Heart left ventricle (tissue), 16 donors: ENCODE data around the gene FOXRED2. TPM values are rescaled to one million over a fixed set of nuclear protein-coding genes. Genes with fewer than 3 reads are reported as not detected.

Source experiments
- ATAC-seq, 4 donors: fragments of 200-7000 bp; cut with Tn5 transposase; one replicate each; pipeline ENCODE4 v1.9.1; 2020 to 2022; ENCODE audit warnings: moderate library complexity in 4 of 4, mild to moderate bottlenecking in 3 of 4, moderate number of reproducible peaks in 1 of 4
- DNase-seq, 5 donors: peaks; one replicate each; pipeline ENCODE4 v3.0.0-alpha.2; 2020
- H3K27ac ChIP-seq, 12 donors: fragments of 200-600 bp; sonication (generic) in 4 of 12; one replicate each; pipeline versions ENCODE4 v1.5.0 to v1.8.0; 2016 to 2022; ENCODE audit warnings: mild to moderate bottlenecking in 2 of 12
- H3K27me3 ChIP-seq, 9 donors: fragments of 200-600 bp; sonication (generic) in 2 of 9; one replicate each; pipeline versions ENCODE4 v1.5.1 to v1.8.0; 2016 to 2022; ENCODE audit warnings: mild to moderate bottlenecking in 3 of 9
- H3K36me3 ChIP-seq, 9 donors: fragments of 200-600 bp; sonication (generic) in 2 of 9; one replicate each; pipeline versions ENCODE4 v1.5.0 to v1.8.0; 2018 to 2022; ENCODE audit warnings: mild to moderate bottlenecking in 2 of 9
- H3K4me1 ChIP-seq, 12 donors: fragments of 200-600 bp; sonication (generic) in 4 of 12; one replicate each; pipeline versions ENCODE4 v1.5.0 to v1.8.0; 2016 to 2022; ENCODE audit warnings: mild to moderate bottlenecking in 3 of 12
- H3K4me3 ChIP-seq, 12 donors: fragments of 200-600 bp; sonication (generic) in 4 of 12; one replicate each; pipeline versions ENCODE4 v1.5.0 to v1.8.0; 2017 to 2022; ENCODE audit warnings: mild to moderate bottlenecking in 9 of 12, moderate library complexity in 4 of 12
- H3K9me3 ChIP-seq, 12 donors: fragments of 200-600 bp; sonication (generic) in 4 of 12; one replicate each; pipeline versions ENCODE4 v1.5.0 to v1.8.0; 2016 to 2022; ENCODE audit warnings: mild to moderate bottlenecking in 1 of 12
- CTCF ChIP-seq, 12 donors: fragments of 200-600 bp; sonication (generic) in 4 of 12; IDR thresholded peaks; one replicate each; pipeline versions ENCODE4 v1.5.0 to v1.8.0; 2018 to 2022; ENCODE audit warnings: antibody characterized with exemption in 12 of 12, mild to moderate bottlenecking in 5 of 12
- POLR2A ChIP-seq, 2 donors: fragments of 450-650 bp; IDR thresholded peaks; one replicate each; pipeline ENCODE4 v1.6.1; 2017; ENCODE audit warnings: antibody characterized with exemption in 2 of 2, mild to moderate bottlenecking in 2 of 2, moderate library complexity in 2 of 2
- WGBS, 4 donors: extraction: QIAGEN DNeasy Blood & Tissue Kit in 2 of 4; methylation state at CpG; one replicate each; pipeline versions ENCODE4 v1.1.5 to v1.1.7; 2013 to 2018; 5-methylcytosine and 5-hydroxymethylcytosine counted together
- intact Hi-C, 10 donors: fragments of 100-400 bp; cut with DNase I; formaldehyde crosslinking; loops; one replicate each; pipeline versions ENCODE4 v1.11.1 to v1.14.2; 2022
- polyA plus RNA-seq, 2 donors: library from polyadenylated mRNA; stranded (reverse); fragments of 200-250 nt; gene quantifications; one replicate each; pipeline ENCODE4 v1.2.3, GENCODE V29; 2013
- total RNA-seq, 9 donors: library from RNA; depleted of rRNA in 2 of 9; stranded (reverse); fragments of >200 nt in 2 of 9; fragmentation: NEBNext Ultra II Directional in 3 of 9; extraction: Animal tissue kit (Norgen Biotek cat#: 25700) in 3 of 9; gene quantifications; one replicate each; pipeline versions ENCODE4 v1.1.0 to v1.2.4, GENCODE V29; 2016 to 2023
- donor health status: ischemic (EF 13 %, LVEDD 7.1; RV severe dilation, severe dysfunction).
- donor health status: healthy with polysubstance abuse.
- donor health status: DM: no; HTN: yes; CAD: no.
- donor health status: DM: no; HTN: no; CAD: no.
- donor health status: ischemic (EF 25% LVEDD 6.9; RV normal size, moderate dysfunction).
- donor health status: ischemic (EF 25% LVEDD 5.7; RV mildly dilated, moderate dysfunction).
- donor health status: healthy.
- donor health status: DM: yes; HTN: yes; CAD: no.
- donor health status: ischemic (EF 35%, LVEDD 5.7; RV mildly dilated, moderate dysfunction).
- donor health status: nonischemic (EF 11% LVEDD 7.7; RV severe dilation, severe dysfunction).
- donor health status: DM: yes; HTN: yes; CAD: no.
- donor health status: PGD.
- donor health status: ischemic (EF 29% LVEDD 5.4; RV normal size, mild dysfunction).
- donor health status: nonischemic (EF 23%, LVEDD 6.1; RV moderate dilation, normal function).

The FOXRED2 gene
- total and polyA plus RNA-seq, 11 donors = 3.5 to 12.1 (median 6.9) TPM

- no peaks in the 10 kb centered on the region for H3K9me3 ChIP-seq
- 9 to 13% (median 10%) methylated on average over 9 of the region's 9 CpGs for WGBS, 4 donors
- no peak for ATAC-seq
- H3K4me3 ChIP-seq = peak overlapping the region; percentile 32 to 89 (median 76)
- TF ChIP-seq CTCF (IDR thresholded peaks at IDR 0.05) (no peak), POLR2A (IDR thresholded peaks at IDR 0.05) (no peak)
- H3K27me3 ChIP-seq = no peaks in the 10 kb centered on the region
- peaks cover 0 to 28% (median 14%) of the 10 kb centered on the region in 12 donors for H3K4me1 ChIP-seq
- intact Hi-C loops = loop anchor here in 5 of 10 donors (10.0 kb wide), 2 partner anchors 286 to 336 kb away; no protein-coding TSS in a partner anchor
- H3K36me3 ChIP-seq = peaks cover 0 to 47% (median 44%) of the 10 kb centered on the region in 9 donors
- no peak for DNase-seq
- H3K27ac ChIP-seq = peak overlapping the region; percentile 97 to 100 (median 99)
Observed at GRCh38 chr22:36480941-36481392, 25.9 kb downstream of the FOXRED2 start.

GRCh38 chr22:36478966-36479365 is 27.9 kb downstream of the FOXRED2 start:
- Histone ChIP-seq H3K27me3 (no peaks in the 10 kb centered on the region), H3K36me3 (peaks cover 0 to 67% (median 64%) of the 10 kb centered on the region in 9 donors), H3K4me1 (peaks cover 0 to 36% (median 22%) of the 10 kb centered on the region in 12 donors), H3K9me3 (no peaks in the 10 kb centered on the region), H3K4me3 (no peak overlapping the region), H3K27ac (peak overlapping the region in 1 of 12 donors; percentile 41)
- WGBS, 4 donors = 91 to 98% (median 96%) methylated on average over 4 of the region's 4 CpGs
- ATAC-seq = no peak
- TF ChIP-seq CTCF (IDR thresholded peaks at IDR 0.05) (no peak), POLR2A (IDR thresholded peaks at IDR 0.05) (no peak)
- intact Hi-C loops = no loop called here
- no peak for DNase-seq

GRCh38 chr22:36475341-36475740 is 31.5 kb downstream of the FOXRED2 start:
- no peaks in the 10 kb centered on the region for H3K9me3 ChIP-seq
- intact Hi-C loops = no loop called here
- no peak for ATAC-seq
- DNase-seq = no peak
- H3K27ac ChIP-seq = peak overlapping the region in 9 of 12 donors; percentile 12 to 97 (median 50)
- H3K4me1 ChIP-seq = peaks cover 0 to 28% (median 18%) of the 10 kb centered on the region in 12 donors
- peaks cover 0 to 98% (median 90%) of the 10 kb centered on the region in 9 donors for H3K36me3 ChIP-seq
- no peak overlapping the region for H3K4me3 ChIP-seq
- WGBS, 4 donors = 95 to 97% (median 97%) methylated on average over 6 of the region's 6 CpGs
- no peaks in the 10 kb centered on the region for H3K27me3 ChIP-seq
- TF ChIP-seq CTCF (IDR thresholded peaks at IDR 0.05) (no peak), POLR2A (IDR thresholded peaks at IDR 0.05) (no peak)

GRCh38 chr22:36472689-36473088 is 34.2 kb downstream of the FOXRED2 start:
- H3K4me1 ChIP-seq = peaks cover 0 to 46% (median 38%) of the 10 kb centered on the region in 12 donors
- H3K4me3 ChIP-seq = no peak overlapping the region
- WGBS, 4 donors = 75 to 87% (median 84%) methylated on average over 12 to 13 of the region's 13 CpGs
- H3K9me3 ChIP-seq = no peaks in the 10 kb centered on the region
- H3K36me3 ChIP-seq = peaks cover 0 to 72% (median 68%) of the 10 kb centered on the region in 9 donors
- peak overlapping the region in 1 of 12 donors; percentile 97 for H3K27ac ChIP-seq
- ATAC-seq (no peak), DNase-seq (no peak)
- TF ChIP-seq CTCF (IDR thresholded peaks at IDR 0.05) = no peak
- no peak for TF ChIP-seq POLR2A (IDR thresholded peaks at IDR 0.05)
- no peaks in the 10 kb centered on the region for H3K27me3 ChIP-seq
- intact Hi-C loops = loop anchor here in 3 of 10 donors (5.0 kb wide), 2 partner anchors 150 to 170 kb away; no protein-coding TSS in a partner anchor
